Esophagus muscularis mucosa (tissue), 4 donors: ENCODE data around the gene KISS1. TPM values are rescaled to one million over a fixed set of nuclear protein-coding genes. Genes with fewer than 3 reads are reported as not detected.

ENCODE experiments used
- DNase-seq: peaks from one replicate; pipeline ENCODE4 v3.0.0-alpha.2; 2017; ENCODE audit errors: extremely low spot score
- H3K27ac ChIP-seq, 4 donors: fragments of 200-600 bp; sonication (generic); replicated peaks in 1 of 4; 1 replicate in 3 of 4; 2 replicates in 1 of 4; pipeline ENCODE4 v1.5.1; 2016 to 2019; ENCODE audit warnings: mild to moderate bottlenecking in 1 of 4
- H3K27me3 ChIP-seq, 4 donors: fragments of 200-600 bp; sonication (generic); one replicate each; pipeline versions ENCODE4 v1.5.1 to v1.6.0; 2016 to 2019
- H3K36me3 ChIP-seq, 4 donors: fragments of 200-600 bp; sonication (generic); one replicate each; pipeline ENCODE4 v1.5.1; 2016 to 2019
- H3K4me1 ChIP-seq, 4 donors: fragments of 200-600 bp; sonication (generic); one replicate each; pipeline ENCODE4 v1.5.1; 2016 to 2019
- H3K4me3 ChIP-seq, 4 donors: fragments of 200-600 bp; sonication (generic); 1 replicate in 2 of 4; 2 replicates in 2 of 4; pipeline ENCODE4 v1.5.1; 2016 to 2019; ENCODE audit warnings: mild to moderate bottlenecking in 4 of 4, moderate library complexity in 1 of 4
- H3K9me3 ChIP-seq, 4 donors: fragments of 200-600 bp; sonication (generic); 1 replicate in 3 of 4; 2 replicates in 1 of 4; pipeline ENCODE4 v1.5.1; 2016 to 2019
- CTCF ChIP-seq, 3 experiments: fragments of 200-600 bp in 2 of 3; fragments of 450-650 bp in 1 of 3; sonication (generic) in 2 of 3; IDR thresholded peaks; one replicate each; pipeline ENCODE4 v1.5.1; 2017 to 2019; ENCODE audit warnings: antibody characterized with exemption in 3 of 3, mild to moderate bottlenecking in 2 of 3, moderate library complexity in 1 of 3
- EP300 ChIP-seq: sonication (generic); formaldehyde crosslinking; IDR thresholded peaks from one replicate; pipeline ENCODE4 v1.6.1; 2017; ENCODE audit warnings: antibody characterized with exemption
- POLR2A ChIP-seq: fragments of 450-650 bp; IDR thresholded peaks from one replicate; pipeline ENCODE4 v1.6.1; 2017; ENCODE audit warnings: antibody characterized with exemption, moderate library complexity, mild to moderate bottlenecking, low read depth
- POLR2AphosphoS5 ChIP-seq, 2 donors: sonication (generic); formaldehyde crosslinking; IDR thresholded peaks; one replicate each; pipeline ENCODE4 v1.6.1; 2017; ENCODE audit warnings: antibody characterized with exemption in 2 of 2
- WGBS: methylation state at CpG from one replicate; pipeline ENCODE4 v1.1.5; 2018; 5-methylcytosine and 5-hydroxymethylcytosine counted together
- intact Hi-C: fragments of 100-400 bp; cut with DNase I; formaldehyde crosslinking; loops from one replicate; pipeline ENCODE4 v1.15.1; 2023
- total RNA-seq, 4 donors: library from RNA; depleted of rRNA; stranded (reverse); fragments of >200 nt; gene quantifications; one replicate each; pipeline versions ENCODE4 v1.1.0 to v1.2.1, GENCODE V29; 2016

The KISS1 gene
- total RNA-seq, 4 donors from 2014 or later = not detected

GRCh38 chr1:204218552-204218951 lies 22.3 kb upstream of the KISS1 start:
- Histone ChIP-seq H3K27ac (no peak overlapping the region), H3K27me3 (peaks cover 0 to 36% (median 3%) of the 10 kb centered on the region in 4 donors), H3K4me3 (no peak overlapping the region), H3K36me3 (peaks cover 0 to 22% (median 0%) of the 10 kb centered on the region in 4 donors), H3K4me1 (peaks cover 5 to 9% (median 8%) of the 10 kb centered on the region in 4 donors), H3K9me3 (no peaks in the 10 kb centered on the region)
- 27% methylated on average over 1 of the region's 2 CpGs for WGBS
- no peak for DNase-seq
- intact Hi-C loops = no loop called here
- TF ChIP-seq EP300 (no peak), POLR2A (no peak), CTCF (IDR thresholded peaks at IDR 0.05) (no peak), POLR2AphosphoS5 (IDR thresholded peaks at IDR 0.05) (no peak)

- Histone ChIP-seq H3K4me1 (peaks cover 5 to 10% (median 10%) of the 10 kb centered on the region in 4 donors), H3K27me3 (peaks cover 0 to 45% (median 3%) of the 10 kb centered on the region in 4 donors), H3K4me3 (no peak overlapping the region), H3K36me3 (peaks cover 0 to 16% (median 0%) of the 10 kb centered on the region in 4 donors), H3K27ac (no peak overlapping the region), H3K9me3 (no peaks in the 10 kb centered on the region)
- 57% methylated on average over 4 of the region's 4 CpGs for WGBS
- TF ChIP-seq CTCF (IDR thresholded peaks at IDR 0.05) = no peak
- TF ChIP-seq POLR2AphosphoS5 (IDR thresholded peaks at IDR 0.05) = no peak
- TF ChIP-seq POLR2A = no peak
- no peak for TF ChIP-seq EP300
- intact Hi-C loops = no loop called here
- DNase-seq = no peak
Observed at GRCh38 chr1:204217648-204218000, 21.3 kb upstream of the KISS1 start.

- Histone ChIP-seq H3K9me3 (no peaks in the 10 kb centered on the region), H3K27me3 (peaks cover 0 to 46% (median 3%) of the 10 kb centered on the region in 4 donors), H3K36me3 (peaks cover 0 to 10% (median 0%) of the 10 kb centered on the region in 4 donors), H3K4me1 (peaks cover 5 to 10% (median 10%) of the 10 kb centered on the region in 4 donors), H3K27ac (no peak overlapping the region), H3K4me3 (no peak overlapping the region)
- 76% methylated on average over 11 of the region's 11 CpGs for WGBS
- no peak for DNase-seq
- intact Hi-C loops = no loop called here
- TF ChIP-seq POLR2AphosphoS5 (IDR thresholded peaks at IDR 0.05) = no peak
- TF ChIP-seq POLR2A = no peak
- TF ChIP-seq EP300 = no peak
- TF ChIP-seq CTCF (IDR thresholded peaks at IDR 0.05) = no peak
Observed at GRCh38 chr1:204216880-204217647, 20.8 kb upstream of the KISS1 start.

- no peak for TF ChIP-seq POLR2AphosphoS5 (IDR thresholded peaks at IDR 0.05)
- no peak for TF ChIP-seq CTCF (IDR thresholded peaks at IDR 0.05)
- no peak for TF ChIP-seq EP300
- TF ChIP-seq POLR2A = no peak
- Histone ChIP-seq H3K9me3 (no peaks in the 10 kb centered on the region), H3K27me3 (peaks cover 0 to 46% (median 3%) of the 10 kb centered on the region in 4 donors), H3K4me1 (peaks cover 5 to 10% (median 10%) of the 10 kb centered on the region in 4 donors), H3K36me3 (peaks cover 0 to 4% (median 0%) of the 10 kb centered on the region in 4 donors), H3K27ac (no peak overlapping the region), H3K4me3 (no peak overlapping the region)
- intact Hi-C loops = no loop called here
- WGBS = 88% methylated on average over 4 of the region's 4 CpGs
- no peak for DNase-seq
Observed at GRCh38 chr1:204216236-204216635, 19.9 kb upstream of the KISS1 start.
